Hepatocyte (in vitro differentiated cells): Measurements from ENCODE around the gene MIOX.

Experiments
- CTCF ChIP-seq: fragments of 200-600 bp; sonication (generic); IDR thresholded peaks from 2 replicates; pipeline ENCODE4 v1.5.1; 2016; ENCODE audit warnings: antibody characterized with exemption, mild to moderate bottlenecking; ENCODE audit not compliant: poor library complexity
- EZH2 ChIP-seq: fragments of 200-600 bp; sonication (generic); IDR thresholded peaks from 2 replicates; pipeline ENCODE4 v1.6.1; 2016; ENCODE audit warnings: antibody characterized with exemption, mild to moderate bottlenecking, borderline replicate concordance
- EZH2phosphoT487 ChIP-seq: fragments of 200-600 bp; sonication (generic); IDR thresholded peaks from one replicate; pipeline ENCODE4 v1.6.1; 2018; ENCODE audit warnings: antibody characterized with exemption, mild to moderate bottlenecking, low read depth, moderate library complexity; ENCODE audit not compliant: unreplicated experiment, severe bottlenecking

- TF ChIP-seq EZH2, result no peak
- TF ChIP-seq CTCF, result no peak
- TF ChIP-seq EZH2phosphoT487, result no peak
Observed at GRCh38 chr22:50470491-50470890, 16.2 kb upstream of the MIOX start.
